ENCODE measurements around the gene RAVER2. TPM values are rescaled to one million over a fixed set of nuclear protein-coding genes. Genes with fewer than 3 reads are reported as not detected.

Gene RAVER2
- total and polyA plus RNA-seq, 12 donors: 4.1 to 30.6 (median 20.6) TPM

DNA sequence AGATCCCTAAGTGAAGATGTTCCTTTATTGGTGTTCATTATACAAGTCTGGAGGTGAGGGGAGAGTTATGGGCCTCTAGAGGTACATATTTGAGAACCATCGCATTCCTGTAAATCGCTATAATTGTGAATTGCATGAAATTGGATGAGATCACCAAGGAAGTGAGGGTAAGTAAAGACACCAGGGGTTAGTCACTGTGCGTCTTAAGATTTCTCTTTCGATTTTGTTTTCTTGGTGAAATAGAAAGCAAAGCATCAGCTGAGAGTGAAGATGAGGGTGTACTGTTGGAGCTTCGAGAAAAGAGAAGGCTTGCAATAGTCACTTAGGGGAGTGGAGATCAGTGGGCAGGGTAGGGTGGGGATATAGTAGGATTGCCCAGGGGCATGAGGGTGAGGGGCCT lies 82.1 kb downstream of the RAVER2 start:
- H3K36me3 ChIP-seq: peaks cover 0 to 22% (median 6%) of the 10 kb centered on the region in 9 donors
- peak overlapping the region in 1 of 10 donors; percentile 67 for H3K27ac ChIP-seq
- no peak overlapping the region for H3K4me3 ChIP-seq
- no peak for ATAC-seq
- H3K27me3 ChIP-seq: no peaks in the 10 kb centered on the region
- no peaks in the 10 kb centered on the region for H3K9me3 ChIP-seq
- TF ChIP-seq, protein P1, sequence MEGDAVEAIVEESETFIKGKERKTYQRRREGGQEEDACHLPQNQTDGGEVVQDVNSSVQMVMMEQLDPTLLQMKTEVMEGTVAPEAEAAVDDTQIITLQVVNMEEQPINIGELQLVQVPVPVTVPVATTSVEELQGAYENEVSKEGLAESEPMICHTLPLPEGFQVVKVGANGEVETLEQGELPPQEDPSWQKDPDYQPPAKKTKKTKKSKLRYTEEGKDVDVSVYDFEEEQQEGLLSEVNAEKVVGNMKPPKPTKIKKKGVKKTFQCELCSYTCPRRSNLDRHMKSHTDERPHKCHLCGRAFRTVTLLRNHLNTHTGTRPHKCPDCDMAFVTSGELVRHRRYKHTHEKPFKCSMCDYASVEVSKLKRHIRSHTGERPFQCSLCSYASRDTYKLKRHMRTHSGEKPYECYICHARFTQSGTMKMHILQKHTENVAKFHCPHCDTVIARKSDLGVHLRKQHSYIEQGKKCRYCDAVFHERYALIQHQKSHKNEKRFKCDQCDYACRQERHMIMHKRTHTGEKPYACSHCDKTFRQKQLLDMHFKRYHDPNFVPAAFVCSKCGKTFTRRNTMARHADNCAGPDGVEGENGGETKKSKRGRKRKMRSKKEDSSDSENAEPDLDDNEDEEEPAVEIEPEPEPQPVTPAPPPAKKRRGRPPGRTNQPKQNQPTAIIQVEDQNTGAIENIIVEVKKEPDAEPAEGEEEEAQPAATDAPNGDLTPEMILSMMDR (IDR thresholded peaks at IDR 0.05): no peak
- no peak for DNase-seq
- intact Hi-C loops (cut with DNase I): loop anchor here in 5 of 10 donors (1.0 to 10.0 kb wide), 7 partner anchors 26 to 562 kb away; partner anchors contain the start of genes CACHD1 (in 1 of the 5) and RAVER2 (in 1 of the 5)
- H3K4me1 ChIP-seq: peaks cover 0 to 24% (median 9%) of the 10 kb centered on the region in 9 donors
- WGBS, 2 donors: 89 to 92% methylated on average over 5 of the region's 5 CpGs

DNA sequence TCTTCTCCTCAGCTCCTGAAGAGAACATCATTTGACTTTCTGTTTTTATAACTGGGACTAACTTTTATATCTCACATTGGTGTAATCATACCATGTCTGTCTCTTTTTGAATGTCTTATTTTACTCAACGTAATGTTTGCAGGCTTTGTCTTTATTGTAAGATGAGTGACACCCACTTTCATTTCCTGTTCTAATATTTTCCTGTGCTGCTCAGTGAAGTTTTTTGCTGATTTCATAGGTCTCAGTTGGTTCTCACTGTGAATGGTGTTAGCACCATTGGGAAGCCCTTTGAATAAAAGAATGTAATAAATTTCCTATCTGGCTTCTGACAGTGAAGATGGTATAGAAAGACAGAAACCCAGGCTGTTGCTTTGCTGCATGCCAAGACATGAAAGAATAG lies 84.0 kb downstream of the RAVER2 start:
- H3K9me3 ChIP-seq: no peaks in the 10 kb centered on the region
- WGBS, 2 donors: 53% methylated on average over 1 of the region's 1 CpG
- no peak for ATAC-seq
- H3K4me3 ChIP-seq: no peak overlapping the region
- H3K4me1 ChIP-seq: peaks cover 0 to 24% (median 8%) of the 10 kb centered on the region in 9 donors
- intact Hi-C loops (cut with DNase I): loop anchor here in 4 of 10 donors (5.0 to 10.0 kb wide), 5 partner anchors 84 to 564 kb away; partner anchors contain the start of genes CACHD1 (in 1 of the 4) and RAVER2 (in 1 of the 4)
- H3K27ac ChIP-seq: no peak overlapping the region
- DNase-seq: no peak
- H3K27me3 ChIP-seq: no peaks in the 10 kb centered on the region
- H3K36me3 ChIP-seq: peaks cover 0 to 40% (median 21%) of the 10 kb centered on the region in 9 donors
- TF ChIP-seq, protein P1 (IDR thresholded peaks at IDR 0.05): no peak

DNA sequence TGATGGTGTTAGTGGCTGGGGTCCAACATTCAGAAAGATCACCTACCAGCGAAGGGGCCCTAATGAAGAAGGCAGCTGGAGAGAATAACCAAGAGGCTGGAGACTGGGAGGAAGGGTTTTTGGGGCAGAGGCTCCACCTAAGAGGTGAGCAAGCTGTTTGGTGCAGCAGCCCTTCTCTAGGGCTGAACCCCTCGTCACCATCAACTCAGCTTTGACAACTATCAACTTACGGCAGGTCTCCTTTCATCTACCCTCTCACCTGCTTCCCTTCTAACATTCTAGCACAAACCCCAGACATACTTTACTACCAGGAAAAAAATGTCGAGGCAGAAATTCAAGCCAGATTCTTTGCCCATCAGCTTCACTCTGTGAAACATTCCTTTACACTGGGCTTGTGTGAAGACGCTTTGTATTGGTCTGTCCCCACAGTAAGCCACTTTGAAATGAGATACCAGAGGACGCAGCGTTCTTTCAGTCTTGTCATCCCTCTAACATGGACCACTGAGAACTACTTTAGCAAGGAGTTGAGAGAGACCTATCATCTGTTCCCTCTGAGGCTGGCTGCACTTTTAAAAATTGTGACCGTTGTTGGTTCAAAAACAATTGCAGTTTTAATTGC lies 84.6 kb downstream of the RAVER2 start:
- Histone ChIP-seq H3K9me3 (no peaks in the 10 kb centered on the region), H3K36me3 (peaks cover 0 to 47% (median 21%) of the 10 kb centered on the region in 9 donors), H3K27me3 (no peaks in the 10 kb centered on the region), H3K27ac (no peak overlapping the region), H3K4me3 (no peak overlapping the region), H3K4me1 (peaks cover 0 to 20% (median under 1%) of the 10 kb centered on the region in 9 donors)
- 57 to 63% methylated on average over 8 of the region's 8 CpGs for WGBS, 2 donors
- TF ChIP-seq, protein P1 (IDR thresholded peaks at IDR 0.05): no peak
- intact Hi-C loops (cut with DNase I): loop anchor here in 4 of 10 donors (5.0 to 10.0 kb wide), 5 partner anchors 85 to 565 kb away; partner anchors contain the start of genes CACHD1 (in 1 of the 4) and RAVER2 (in 1 of the 4)
- no peak for DNase-seq
- peak; percentile 43 to 90 (median 57) for ATAC-seq

DNA sequence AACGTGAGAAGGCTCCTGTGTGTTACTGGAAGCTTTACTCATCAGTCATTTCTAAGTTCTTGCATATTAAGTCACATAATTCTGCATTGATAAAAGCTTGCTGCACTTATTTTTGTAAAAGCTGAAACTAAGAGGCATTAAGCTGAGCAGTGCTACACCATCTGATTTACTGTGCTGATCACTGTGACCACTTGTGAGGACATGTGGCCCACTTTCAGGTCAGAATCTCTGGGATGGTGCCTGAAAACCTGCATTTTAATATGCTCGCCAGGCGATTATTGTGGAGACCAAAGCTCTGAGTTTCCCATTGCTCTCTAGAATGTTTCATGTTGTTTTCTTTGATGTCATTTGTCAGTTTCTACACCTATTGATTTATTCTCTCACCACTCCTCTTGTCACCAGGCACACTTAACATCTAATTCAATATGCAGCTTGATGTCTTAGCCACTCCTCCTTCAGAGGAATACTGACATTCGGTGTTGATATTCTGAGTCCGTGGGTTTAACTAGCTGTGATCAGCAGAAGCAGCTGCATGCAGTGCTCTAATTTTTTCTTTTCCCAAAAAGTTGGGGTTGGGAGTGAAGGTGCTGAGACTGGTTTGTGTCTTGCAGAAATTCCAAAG lies 85.3 kb downstream of the RAVER2 start:
- DNase-seq: no peak
- H3K4me3 ChIP-seq: no peak overlapping the region
- no peak overlapping the region for H3K27ac ChIP-seq
- no peaks in the 10 kb centered on the region for H3K9me3 ChIP-seq
- WGBS, 2 donors: 71% methylated on average over 5 of the region's 5 CpGs
- intact Hi-C loops (cut with DNase I): no loop called here
- no peak for ATAC-seq
- H3K4me1 ChIP-seq: peaks cover 0 to 20% (median 0%) of the 10 kb centered on the region in 9 donors
- TF ChIP-seq, protein P1 (IDR thresholded peaks at IDR 0.05): no peak
- peaks cover 0 to 53% (median 21%) of the 10 kb centered on the region in 9 donors for H3K36me3 ChIP-seq
- H3K27me3 ChIP-seq: no peaks in the 10 kb centered on the region

Measured in heart right ventricle (tissue), 16 donors.